Smooth muscle cell (in vitro differentiated cells): ENCODE data around the gene COPB1. TPM values are rescaled to one million over a fixed set of nuclear protein-coding genes. Genes with fewer than 3 reads are reported as not detected.

ENCODE experiments used
- DNase-seq: peaks from one replicate; lab custom pipeline; 2025; ENCODE audit not compliant: unreplicated experiment; lab: John Stamatoyannopoulos, UW
- H2AFZ ChIP-seq: fragments of 200-600 bp; sonication (generic); 2 replicates; pipeline ENCODE4 v1.6.0; 2016; ENCODE audit warnings: antibody characterized with exemption, low read depth, mild to moderate bottlenecking
- H3F3A ChIP-seq: fragments of 200-600 bp; sonication (generic); 2 replicates; pipeline ENCODE4 v1.6.0; 2017; ENCODE audit warnings: antibody characterized with exemption, low read depth
- H3K27ac ChIP-seq: fragments of 200-600 bp; sonication (generic); 2 replicates; pipeline ENCODE4 v1.5.1; 2016; ENCODE audit warnings: low read depth, mild to moderate bottlenecking
- H3K27me3 ChIP-seq: fragments of 200-600 bp; sonication (generic); 2 replicates; pipeline ENCODE4 v1.6.1; 2016; ENCODE audit warnings: low read depth, mild to moderate bottlenecking
- H3K36me3 ChIP-seq: fragments of 200-600 bp; sonication (generic); 2 replicates; pipeline ENCODE4 v1.5.1; 2016; ENCODE audit warnings: low read depth
- H3K4me1 ChIP-seq: fragments of 200-600 bp; sonication (generic); 2 replicates; pipeline ENCODE4 v1.5.1; 2016; ENCODE audit warnings: low read depth
- H3K4me2 ChIP-seq: fragments of 200-600 bp; sonication (generic); 2 replicates; pipeline ENCODE4 v1.6.0; 2016; ENCODE audit warnings: mild to moderate bottlenecking
- H3K4me3 ChIP-seq: fragments of 200-600 bp; sonication (generic); 2 replicates; pipeline ENCODE4 v1.5.1; 2016; ENCODE audit warnings: mild to moderate bottlenecking
- H3K79me2 ChIP-seq: fragments of 200-600 bp; sonication (generic); 2 replicates; pipeline ENCODE4 v1.6.0; 2016; ENCODE audit warnings: low read depth, mild to moderate bottlenecking
- H3K9ac ChIP-seq: fragments of 200-600 bp; sonication (generic); 2 replicates; pipeline ENCODE4 v1.6.0; 2016; ENCODE audit warnings: low read depth
- H3K9me3 ChIP-seq: fragments of 200-600 bp; sonication (generic); replicated peaks from 2 replicates; pipeline ENCODE4 v1.5.1; 2016; ENCODE audit warnings: low read depth
- H4K20me1 ChIP-seq: fragments of 200-600 bp; sonication (generic); 2 replicates; pipeline ENCODE4 v1.6.0; 2016; ENCODE audit warnings: low read depth
- WGBS: methylation state at CpG from one replicate; pipeline ENCODE4 v1.1.7; 2016; ENCODE audit warnings: low lambda C conversion rate; 5-methylcytosine and 5-hydroxymethylcytosine counted together
- polyA plus RNA-seq: library from polyadenylated mRNA; unstranded; fragments of >200 nt; fragmentation: Nextera tagmentation; extraction: Ambion mirVana; gene quantifications from 2 replicates; pipeline ENCODE4 v1.2.1, GENCODE V29; 2016
- total RNA-seq: library from RNA; depleted of rRNA; stranded (reverse); fragments of >200 nt; gene quantifications from 2 replicates; pipeline ENCODE4 v1.2.3, GENCODE V29; 2014
- TF ChIP-seq, protein P1 (sequence below): fragments of 200-600 bp; sonication (generic); IDR thresholded peaks from 2 replicates; pipeline ENCODE4 v1.5.1; 2017; ENCODE audit warnings: borderline replicate concordance, mild to moderate bottlenecking, antibody characterized with exemption; ENCODE audit not compliant: insufficient read depth, poor library complexity, severe bottlenecking

COPB1 gene
- total and polyA plus RNA-seq, 2 experiments from 2014 or later: 135 to 299 TPM

DNA sequence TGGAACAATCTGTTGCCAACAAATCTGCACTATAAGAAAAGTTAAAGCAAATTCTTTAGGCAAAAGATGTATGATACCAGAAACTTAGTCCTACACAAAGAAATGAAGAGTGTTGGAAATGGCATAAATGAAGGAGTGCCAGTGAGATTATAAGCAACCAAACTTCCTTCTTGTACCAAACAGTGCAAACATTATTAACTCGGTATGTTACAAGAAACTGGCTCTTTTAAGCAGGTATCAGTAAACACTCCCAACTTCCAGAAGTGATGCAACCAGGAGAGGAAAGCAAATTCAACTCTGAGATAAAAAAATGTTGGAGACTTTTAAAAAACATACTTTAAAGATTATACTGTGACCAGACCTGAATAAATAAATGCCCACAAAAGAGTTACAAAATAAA, 28.5 kb downstream of the COPB1 start:
- no peak for DNase-seq
- TF ChIP-seq, protein P1, sequence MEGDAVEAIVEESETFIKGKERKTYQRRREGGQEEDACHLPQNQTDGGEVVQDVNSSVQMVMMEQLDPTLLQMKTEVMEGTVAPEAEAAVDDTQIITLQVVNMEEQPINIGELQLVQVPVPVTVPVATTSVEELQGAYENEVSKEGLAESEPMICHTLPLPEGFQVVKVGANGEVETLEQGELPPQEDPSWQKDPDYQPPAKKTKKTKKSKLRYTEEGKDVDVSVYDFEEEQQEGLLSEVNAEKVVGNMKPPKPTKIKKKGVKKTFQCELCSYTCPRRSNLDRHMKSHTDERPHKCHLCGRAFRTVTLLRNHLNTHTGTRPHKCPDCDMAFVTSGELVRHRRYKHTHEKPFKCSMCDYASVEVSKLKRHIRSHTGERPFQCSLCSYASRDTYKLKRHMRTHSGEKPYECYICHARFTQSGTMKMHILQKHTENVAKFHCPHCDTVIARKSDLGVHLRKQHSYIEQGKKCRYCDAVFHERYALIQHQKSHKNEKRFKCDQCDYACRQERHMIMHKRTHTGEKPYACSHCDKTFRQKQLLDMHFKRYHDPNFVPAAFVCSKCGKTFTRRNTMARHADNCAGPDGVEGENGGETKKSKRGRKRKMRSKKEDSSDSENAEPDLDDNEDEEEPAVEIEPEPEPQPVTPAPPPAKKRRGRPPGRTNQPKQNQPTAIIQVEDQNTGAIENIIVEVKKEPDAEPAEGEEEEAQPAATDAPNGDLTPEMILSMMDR: no peak

DNA sequence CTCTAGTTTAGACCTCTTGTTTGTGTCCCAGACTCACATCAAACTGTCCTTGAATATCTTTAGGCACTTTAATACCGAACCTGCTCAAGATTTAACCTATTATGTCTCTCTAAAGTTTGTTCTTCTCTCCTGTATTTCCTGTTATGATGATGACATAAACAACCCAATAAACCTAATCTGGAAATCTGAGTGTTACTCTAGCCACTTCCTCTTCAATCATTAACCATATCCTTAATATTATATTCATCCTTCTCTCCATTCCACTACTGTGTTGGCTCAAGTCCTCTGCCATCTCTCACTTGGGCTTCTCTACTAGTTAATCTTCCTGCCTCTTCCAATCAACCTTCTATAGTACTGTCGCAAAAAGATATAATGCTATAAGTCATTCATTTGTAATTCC, 36.0 kb downstream of the COPB1 start:
- WGBS: 100% methylated on average over 2 of the region's 2 CpGs
- H4K20me1 ChIP-seq: peaks cover 92% of the 10 kb centered on the region
- H3K9ac ChIP-seq: no peak overlapping the region
- DNase-seq: no peak
- no peaks in the 10 kb centered on the region for H3K27me3 ChIP-seq
- H3K4me3 ChIP-seq: no peak overlapping the region
- H3K4me2 ChIP-seq: no peak overlapping the region
- H3F3A ChIP-seq: peaks cover 30% of the 10 kb centered on the region
- H3K36me3 ChIP-seq: peaks cover 87% of the 10 kb centered on the region
- H2AFZ ChIP-seq: no peak overlapping the region
- TF ChIP-seq, protein P1: no peak
- H3K9me3 ChIP-seq: no peaks in the 10 kb centered on the region
- peaks cover 12% of the 10 kb centered on the region for H3K79me2 ChIP-seq
- no peak overlapping the region for H3K27ac ChIP-seq
- H3K4me1 ChIP-seq: no peaks in the 10 kb centered on the region

More for the DNA sequence above, 28.5 kb downstream of the COPB1 start:
- peaks cover 19% of the 10 kb centered on the region for H3K79me2 ChIP-seq
- H3K9me3 ChIP-seq: no peaks in the 10 kb centered on the region
- H4K20me1 ChIP-seq: peaks cover 100% of the 10 kb centered on the region
- H3K27ac ChIP-seq: no peak overlapping the region
- no peak overlapping the region for H3K4me3 ChIP-seq
- 93% methylated on average over 1 of the region's 1 CpG for WGBS
- H3K9ac ChIP-seq: no peak overlapping the region
- no peak overlapping the region for H2AFZ ChIP-seq
- peaks cover 25% of the 10 kb centered on the region for H3F3A ChIP-seq
- peaks cover 78% of the 10 kb centered on the region for H3K36me3 ChIP-seq
- H3K4me1 ChIP-seq: no peaks in the 10 kb centered on the region
- no peaks in the 10 kb centered on the region for H3K27me3 ChIP-seq
- H3K4me2 ChIP-seq: no peak overlapping the region

DNA sequence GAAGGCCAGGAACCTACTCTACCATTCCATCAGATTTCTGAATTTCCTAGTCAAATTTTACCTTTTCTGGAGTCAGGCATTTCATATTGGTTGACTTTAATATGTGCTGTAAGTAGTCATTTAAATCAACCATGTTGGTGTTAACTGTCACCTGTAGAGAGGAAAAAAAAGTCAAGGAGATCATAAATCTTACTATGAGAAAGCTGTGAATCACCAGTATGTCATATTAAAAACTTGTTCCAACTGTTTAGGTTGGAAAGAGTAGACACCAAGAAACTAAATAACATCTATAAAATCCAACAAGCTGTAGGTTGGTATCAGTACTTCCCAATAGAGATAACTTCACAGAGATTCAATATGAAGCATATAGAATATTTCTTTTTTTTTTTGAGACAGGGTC, 39.5 kb downstream of the COPB1 start:
- Histone ChIP-seq H3K27me3 (no peaks in the 10 kb centered on the region), H3K79me2 (peaks cover 7% of the 10 kb centered on the region), H4K20me1 (peaks cover 87% of the 10 kb centered on the region), H3K4me3 (no peak overlapping the region), H3K9ac (no peak overlapping the region), H3K4me1 (no peaks in the 10 kb centered on the region), H2AFZ (no peak overlapping the region), H3K4me2 (no peak overlapping the region), H3K27ac (peak overlapping the region; percentile 8), H3K36me3 (peaks cover 61% of the 10 kb centered on the region), H3F3A (peaks cover 45% of the 10 kb centered on the region), H3K9me3 (no peaks in the 10 kb centered on the region)
- DNase-seq: no peak
- TF ChIP-seq, protein P1: no peak

DNA sequence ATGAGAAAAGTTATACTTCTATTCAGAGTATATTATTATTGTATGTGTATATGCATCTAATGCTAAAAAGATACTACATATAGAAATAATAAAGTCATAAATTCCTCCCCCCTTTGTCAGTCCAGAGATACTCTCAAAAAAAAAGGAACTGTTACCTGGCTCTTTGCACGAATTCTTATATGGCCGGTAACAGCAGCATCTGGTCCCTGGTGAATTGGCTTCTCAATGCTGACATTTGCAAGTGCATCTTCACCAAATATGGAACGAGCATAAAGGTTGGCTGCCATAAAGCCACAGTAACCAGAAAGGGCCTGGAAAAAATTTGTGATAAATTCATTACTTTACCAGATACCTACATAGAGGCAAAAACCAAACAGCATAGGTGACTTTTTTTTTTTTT, 41.2 kb downstream of the COPB1 start:
- Histone ChIP-seq H3K36me3 (peaks cover 44% of the 10 kb centered on the region), H3K4me2 (no peak overlapping the region), H3K27me3 (no peaks in the 10 kb centered on the region), H3K4me3 (no peak overlapping the region), H4K20me1 (peaks cover 77% of the 10 kb centered on the region), H3K27ac (no peak overlapping the region), H3K4me1 (no peaks in the 10 kb centered on the region), H3K79me2 (no peaks in the 10 kb centered on the region), H3K9me3 (no peaks in the 10 kb centered on the region), H3K9ac (no peak overlapping the region), H2AFZ (no peak overlapping the region), H3F3A (peaks cover 37% of the 10 kb centered on the region)
- DNase-seq: no peak
- 100% methylated on average over 3 of the region's 3 CpGs for WGBS
- TF ChIP-seq, protein P1: no peak
